Fibroblast of lung (primary cell): Measurements from ENCODE around the gene TCOF1. TPM values are rescaled to one million over a fixed set of nuclear protein-coding genes. Genes with fewer than 3 reads are reported as not detected.

Source experiments
- DNase-seq, 2 donors: peaks; one replicate each; pipeline versions ENCODE4 v3.0.0 to v3.0.0-alpha.2; 2010; ENCODE audit warnings: low read depth in 2 of 2
- H2AFZ ChIP-seq: 2 replicates; pipeline ENCODE4 v1.5.1; 2012; ENCODE audit warnings: low read length, control low read depth, inconsistent platforms
- H3K27ac ChIP-seq: 2 replicates; pipeline ENCODE4 v1.5.1; 2011; ENCODE audit warnings: low read length, control low read depth; ENCODE audit not compliant: insufficient read depth
- H3K27me3 ChIP-seq: 2 replicates; pipeline ENCODE4 v1.5.1; 2011; ENCODE audit warnings: mild to moderate bottlenecking, low read length; ENCODE audit not compliant: control insufficient read depth, insufficient read depth
- H3K36me3 ChIP-seq: 2 replicates; pipeline ENCODE4 v1.5.1; 2011; ENCODE audit warnings: low read length; ENCODE audit not compliant: control insufficient read depth, insufficient read depth
- H3K4me1 ChIP-seq: 2 replicates; pipeline ENCODE4 v1.5.1; 2011; ENCODE audit warnings: low read length; ENCODE audit not compliant: control insufficient read depth, insufficient read depth; ENCODE audit errors: extremely low read depth
- H3K4me2 ChIP-seq: 2 replicates; pipeline ENCODE4 v1.5.1; 2011; ENCODE audit warnings: low read length, control low read depth; ENCODE audit not compliant: insufficient read depth; ENCODE audit errors: extremely low read depth
- H3K4me3 ChIP-seq, 4 experiments: fragments of 200-600 bp in 1 of 4; sonication (generic) in 1 of 4; replicated peaks in 1 of 4; 2 replicates each; pipeline ENCODE4 v1.5.1; 2011 to 2016; ENCODE audit warnings: low read length in 4 of 4, low read depth in 3 of 4, mild to moderate bottlenecking in 3 of 4, control low read depth in 2 of 4, inconsistent platforms in 1 of 4, mixed read lengths in 1 of 4; ENCODE audit not compliant: insufficient read depth in 1 of 4; ENCODE audit errors: control extremely low read depth in 1 of 4
- H3K79me2 ChIP-seq: 2 replicates; pipeline ENCODE4 v1.5.1; 2012; ENCODE audit warnings: mild to moderate bottlenecking, low read length, inconsistent platforms; ENCODE audit not compliant: control insufficient read depth, insufficient read depth
- H3K9ac ChIP-seq: 2 replicates; pipeline ENCODE4 v1.5.1; 2011; ENCODE audit warnings: mild to moderate bottlenecking, low read length, control low read depth; ENCODE audit not compliant: insufficient read depth
- H3K9me3 ChIP-seq: 2 replicates; pipeline ENCODE4 v1.5.1; 2012; ENCODE audit warnings: low read depth, low read length; ENCODE audit not compliant: control insufficient read depth, insufficient read depth
- H4K20me1 ChIP-seq: 2 replicates; pipeline ENCODE4 v1.5.1; 2011; ENCODE audit warnings: low read length; ENCODE audit not compliant: control insufficient read depth, insufficient read depth; ENCODE audit errors: extremely low read depth
- CTCF ChIP-seq, 2 donors: IDR thresholded peaks in 1 of 2; conservative IDR thresholded peaks in 1 of 2; 1 replicate in 1 of 2; 2 replicates in 1 of 2; pipeline ENCODE4 v1.5.1; 2011 to 2012; ENCODE audit warnings: low read length in 2 of 2, control low read depth in 1 of 2, inconsistent platforms in 1 of 2, low read depth in 1 of 2, mild to moderate bottlenecking in 1 of 2
- EZH2 ChIP-seq: IDR thresholded peaks from 2 replicates; pipeline ENCODE4 v1.5.1; 2012; ENCODE audit warnings: low read length, control low read depth, mild to moderate bottlenecking; ENCODE audit errors: missing control alignments
- polyA plus RNA-seq, 2 donors: library from polyadenylated mRNA; depleted of rRNA in 1 of 2; stranded (reverse) in 1 of 2; unstranded in 1 of 2; fragments of >200 nt; gene quantifications; 2 replicates each; pipeline ENCODE4 v1.2.1, GENCODE V29; 2011 to 2012; ENCODE audit warnings: missing spikeins in 1 of 2
- total RNA-seq: library from RNA; depleted of rRNA; stranded (reverse); fragments of >200 nt; gene quantifications from 2 replicates; pipeline ENCODE4 v1.2.1, GENCODE V29; 2014

TCOF1 gene
- total and polyA plus RNA-seq, 2 donors (not counting 1 experiment from before 2014, with no cell fraction given): 8.5 to 10.6 TPM

- Histone ChIP-seq H3K27me3 (no peaks in the 10 kb centered on the region), H2AFZ (no peak overlapping the region), H3K4me2 (no peak overlapping the region), H3K9ac (no peak overlapping the region), H3K36me3 (no peaks in the 10 kb centered on the region), H3K27ac (no peak overlapping the region), H3K4me3 (no peak overlapping the region), H3K4me1 (no peaks in the 10 kb centered on the region), H3K79me2 (no peaks in the 10 kb centered on the region), H3K9me3 (no peaks in the 10 kb centered on the region), H4K20me1 (no peaks in the 10 kb centered on the region)
- DNase-seq: no peak
- no peak for TF ChIP-seq EZH2
- no peak for TF ChIP-seq CTCF (conservative IDR thresholded peaks at IDR 0.05 in 1 of 2, IDR thresholded peaks at IDR 0.05 in 1 of 2; ENCODE audit: low read depth in 1 of 2, low read length in 2 of 2)
Measured at GRCh38 chr5:150327139-150327538, 30.4 kb upstream of the TCOF1 start.

DNA sequence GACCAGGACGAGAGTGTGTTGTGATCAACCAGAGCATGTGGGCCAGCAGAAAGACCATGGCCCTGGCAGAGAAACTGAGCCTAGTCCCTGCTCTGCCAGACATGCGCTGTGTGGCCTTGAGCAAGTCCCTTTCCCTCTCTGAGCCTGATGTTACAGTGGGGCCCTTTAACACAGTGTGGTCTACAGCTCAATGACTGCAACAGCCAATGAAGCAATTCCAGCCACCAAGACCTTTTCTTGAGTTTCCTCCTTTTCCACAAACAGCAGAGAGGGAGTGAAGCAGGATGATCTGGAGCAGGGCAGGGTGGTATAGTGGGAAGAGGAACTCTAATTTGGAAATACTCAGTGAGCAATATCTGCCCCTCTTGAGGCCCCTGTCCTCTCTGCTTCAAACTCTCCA, 29.0 kb upstream of the TCOF1 start:
- no peak overlapping the region for H3K9ac ChIP-seq
- no peaks in the 10 kb centered on the region for H4K20me1 ChIP-seq
- no peaks in the 10 kb centered on the region for H3K79me2 ChIP-seq
- H2AFZ ChIP-seq: no peak overlapping the region
- no peak for DNase-seq
- H3K27me3 ChIP-seq: no peaks in the 10 kb centered on the region
- H3K9me3 ChIP-seq: no peaks in the 10 kb centered on the region
- H3K36me3 ChIP-seq: no peaks in the 10 kb centered on the region
- TF ChIP-seq CTCF (conservative IDR thresholded peaks at IDR 0.05 in 1 of 2, IDR thresholded peaks at IDR 0.05 in 1 of 2; ENCODE audit: low read depth in 1 of 2, low read length in 2 of 2) (no peak), EZH2 (no peak)
- no peak overlapping the region for H3K4me2 ChIP-seq
- H3K4me1 ChIP-seq: no peaks in the 10 kb centered on the region
- no peak overlapping the region for H3K4me3 ChIP-seq
- H3K27ac ChIP-seq: no peak overlapping the region

DNA sequence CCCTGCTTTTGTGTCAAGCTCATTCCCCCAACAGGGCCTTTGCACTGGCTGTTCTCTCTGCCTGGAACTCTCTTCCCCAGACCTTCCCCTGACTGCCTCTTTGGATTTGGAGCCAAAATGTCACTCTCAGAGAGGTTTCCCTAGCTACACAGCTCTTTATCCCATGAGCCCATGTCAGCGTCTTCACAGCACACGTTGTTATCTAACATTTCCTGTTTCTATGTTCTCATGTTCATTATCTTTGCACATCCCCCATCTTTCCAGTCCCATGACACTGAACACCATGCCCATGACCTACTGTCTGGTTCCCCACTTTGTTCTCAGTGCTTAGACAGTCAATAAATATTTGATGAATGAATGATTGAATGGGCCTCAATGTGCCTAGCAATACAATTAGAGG, 28.5 kb upstream of the TCOF1 start:
- Histone ChIP-seq H3K27me3 (no peaks in the 10 kb centered on the region), H3K9ac (no peak overlapping the region), H3K4me2 (no peak overlapping the region), H3K4me1 (no peaks in the 10 kb centered on the region), H3K79me2 (no peaks in the 10 kb centered on the region), H3K27ac (no peak overlapping the region), H3K9me3 (no peaks in the 10 kb centered on the region), H2AFZ (no peak overlapping the region), H4K20me1 (no peaks in the 10 kb centered on the region), H3K36me3 (no peaks in the 10 kb centered on the region), H3K4me3 (no peak overlapping the region)
- no peak for DNase-seq
- TF ChIP-seq CTCF (conservative IDR thresholded peaks at IDR 0.05 in 1 of 2, IDR thresholded peaks at IDR 0.05 in 1 of 2; ENCODE audit: low read depth in 1 of 2, low read length in 2 of 2) (no peak), EZH2 (no peak)
